GM18861 (cell line): ENCODE measurements around the gene SYPL2.
A peak's percentile ranks its signal among the peaks of the same experiment; 100 is the strongest.

Experiments
- ATAC-seq: cut with Tn5 transposase; IDR thresholded peaks from one replicate; pipeline ENCODE4 v1.9.1; 2021; ENCODE audit not compliant: unreplicated experiment

Gene SYPL2

DNA sequence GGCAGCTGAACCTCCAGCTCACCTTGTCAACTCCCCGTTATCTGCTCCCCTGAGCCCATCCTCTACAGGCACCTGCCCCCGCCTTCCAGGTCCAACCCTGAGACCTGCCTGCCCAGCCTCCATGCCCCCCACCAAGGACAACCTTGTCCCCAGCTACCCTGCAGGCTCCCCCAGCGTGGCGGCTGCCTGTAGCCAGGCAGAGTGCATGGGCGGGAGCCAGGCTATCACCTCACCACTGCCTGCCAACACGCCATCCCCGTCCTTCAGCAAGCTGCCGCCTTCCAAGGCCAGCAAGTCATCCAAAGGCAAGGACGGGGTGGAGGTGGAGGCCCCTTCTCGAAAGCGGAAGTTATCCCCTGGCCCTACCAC is 24.6 kb downstream of the SYPL2 start:
- ATAC-seq, result no peak

DNA sequence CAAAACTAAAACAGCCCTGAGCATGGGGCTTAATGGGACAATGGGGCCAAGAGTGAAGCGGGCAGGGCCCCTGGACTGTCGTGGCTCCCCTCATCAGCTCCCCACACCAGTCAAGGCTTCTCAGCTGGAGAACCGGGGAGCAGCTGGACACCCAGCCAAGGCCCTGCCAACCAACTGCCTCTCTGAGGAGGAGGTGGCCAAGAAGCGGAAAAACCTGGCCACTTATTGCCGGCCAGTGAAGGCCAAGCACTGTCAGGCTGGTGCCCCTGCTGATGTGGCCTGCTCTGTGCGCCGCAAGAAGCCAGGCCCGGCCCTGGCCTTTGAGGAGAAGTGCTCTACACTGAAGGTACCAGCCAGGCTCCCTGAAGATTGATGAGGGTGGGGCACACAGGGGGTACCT is 25.0 kb downstream of the SYPL2 start:
- ATAC-seq, result no peak

DNA sequence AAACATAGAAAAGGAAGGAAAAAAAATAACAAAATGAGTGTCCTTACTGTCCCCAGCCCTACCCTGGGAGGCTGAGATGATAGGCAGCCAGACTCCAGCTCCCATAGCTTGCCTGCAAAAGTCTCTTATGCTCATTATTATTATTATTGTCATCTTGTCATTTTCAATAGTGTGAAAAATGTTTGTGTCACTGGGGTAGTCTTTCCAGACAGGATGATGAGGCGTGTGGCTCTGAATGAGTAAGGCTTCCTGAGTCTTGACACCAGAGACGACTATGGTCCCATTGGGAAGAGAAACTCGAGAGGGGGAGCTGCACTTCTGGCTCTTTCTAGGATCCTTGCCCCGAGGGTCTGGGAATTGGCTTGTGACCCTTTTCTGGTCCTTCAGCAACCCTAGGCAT is 26.4 kb downstream of the SYPL2 start:
- ATAC-seq, result no peak

DNA sequence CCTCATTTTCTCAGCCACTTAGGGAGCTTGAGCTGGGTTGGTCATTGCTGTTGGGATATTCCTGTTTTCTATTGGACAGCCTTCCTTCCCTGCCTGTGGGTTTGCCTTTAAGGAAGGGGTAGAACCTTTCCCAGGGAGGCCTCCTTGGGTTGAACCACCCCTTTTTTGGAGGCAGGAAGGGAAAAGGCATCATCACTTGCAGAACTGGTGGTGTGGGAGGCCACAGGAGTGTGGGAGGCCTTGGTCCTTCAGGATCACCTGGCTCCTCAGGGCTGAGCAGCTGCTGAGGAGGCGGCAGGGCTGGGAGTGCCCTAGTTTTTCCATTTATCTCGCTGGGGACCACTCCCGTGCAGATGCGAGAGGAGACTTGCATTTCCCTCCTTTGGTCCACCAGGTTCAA is 26.9 kb downstream of the SYPL2 start:
- ATAC-seq, result no peak

DNA sequence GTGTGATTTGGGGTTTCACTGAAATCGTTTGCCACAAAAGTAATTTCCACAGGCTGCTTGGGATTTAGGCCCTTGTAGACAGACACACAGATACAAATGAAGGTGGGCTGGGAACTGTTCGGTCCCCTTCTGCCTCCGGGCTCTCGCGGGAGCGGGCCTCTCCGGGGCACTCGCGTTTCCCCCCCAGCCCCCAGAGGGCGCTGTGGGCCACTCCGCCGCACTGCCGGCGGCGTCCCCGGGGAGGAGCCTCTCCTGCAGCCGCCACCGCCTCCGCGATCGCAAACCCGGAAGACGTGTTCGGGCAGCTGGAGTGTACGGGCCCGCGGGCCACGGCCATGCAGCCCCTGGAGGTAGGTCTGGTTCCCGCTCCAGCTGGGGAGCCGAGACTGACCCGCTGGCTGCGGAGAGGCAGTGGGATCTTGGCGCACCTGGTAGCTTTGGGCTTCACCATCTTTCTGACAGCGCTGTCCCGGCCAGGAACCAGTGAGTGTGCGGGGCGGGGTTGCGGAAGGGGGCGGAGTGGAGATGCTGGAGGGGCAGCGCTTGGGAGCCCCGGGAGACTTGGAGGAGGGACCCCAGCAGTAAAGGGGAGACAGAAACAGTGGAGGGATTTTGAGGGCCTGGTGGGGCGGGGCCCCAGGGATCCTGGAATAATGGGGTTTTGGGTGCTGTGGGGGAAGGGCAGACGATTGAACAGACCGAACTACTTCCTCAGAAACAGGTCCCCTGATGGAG is 27.6 kb downstream of the SYPL2 start, which contains the start of gene CYB561D1:
Gene CYB561D1, plus strand, starts transcription at position 290 of the 735 bp plus-strand sequence. Its CDS starts 46 bp downstream, at position 336.
- peak; percentile 86 for ATAC-seq

DNA sequence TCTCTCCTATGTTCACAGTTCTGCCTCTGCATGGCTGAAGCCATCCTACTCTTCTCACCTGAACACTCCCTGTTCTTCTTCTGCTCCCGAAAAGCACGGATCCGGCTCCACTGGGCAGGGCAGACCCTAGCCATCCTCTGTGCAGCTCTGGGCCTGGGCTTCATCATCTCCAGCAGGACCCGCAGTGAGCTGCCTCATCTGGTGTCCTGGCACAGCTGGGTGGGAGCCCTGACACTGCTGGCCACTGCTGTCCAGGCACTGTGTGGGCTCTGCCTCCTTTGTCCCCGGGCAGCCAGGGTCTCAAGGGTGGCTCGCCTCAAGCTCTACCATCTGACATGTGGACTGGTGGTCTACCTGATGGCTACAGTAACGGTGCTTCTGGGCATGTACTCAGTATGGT is 29.4 kb downstream of the SYPL2 start:
- ATAC-seq, result no peak

DNA sequence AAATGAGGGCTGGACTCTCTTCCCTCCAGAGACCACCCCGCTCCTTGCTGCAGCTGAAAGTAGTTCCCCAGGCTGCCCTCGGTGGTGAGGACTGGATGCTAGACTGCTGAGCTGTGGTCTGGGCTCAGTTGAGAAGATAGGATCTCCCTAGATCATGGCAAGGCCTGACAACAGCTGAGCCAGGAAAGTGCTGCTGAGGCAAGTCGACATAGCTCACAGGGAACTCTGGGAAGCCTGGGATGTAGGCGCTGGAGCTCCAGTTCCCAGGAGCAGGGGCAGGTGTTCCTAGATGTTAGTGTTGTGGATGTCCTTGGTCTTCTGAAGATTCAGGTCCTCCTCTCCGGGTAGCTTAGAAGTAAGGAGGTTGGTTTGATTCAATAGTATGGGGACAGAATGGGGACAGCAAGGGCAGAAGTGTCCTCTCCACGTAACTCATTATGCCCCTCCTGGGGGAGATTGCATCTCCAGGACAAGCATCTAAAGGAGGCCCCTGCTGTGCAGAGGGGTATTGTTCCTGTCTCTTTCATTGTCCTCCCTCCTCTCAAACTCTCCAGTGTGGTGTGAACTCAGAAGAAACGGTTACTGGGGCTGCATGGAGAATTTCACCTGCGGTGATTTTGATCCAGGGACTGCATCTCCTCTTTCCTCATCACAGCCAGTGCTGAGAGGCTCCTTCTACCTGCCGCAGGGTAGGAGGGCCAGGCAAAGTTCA is 31.3 kb downstream of the SYPL2 start:
- ATAC-seq, result no peak

DNA sequence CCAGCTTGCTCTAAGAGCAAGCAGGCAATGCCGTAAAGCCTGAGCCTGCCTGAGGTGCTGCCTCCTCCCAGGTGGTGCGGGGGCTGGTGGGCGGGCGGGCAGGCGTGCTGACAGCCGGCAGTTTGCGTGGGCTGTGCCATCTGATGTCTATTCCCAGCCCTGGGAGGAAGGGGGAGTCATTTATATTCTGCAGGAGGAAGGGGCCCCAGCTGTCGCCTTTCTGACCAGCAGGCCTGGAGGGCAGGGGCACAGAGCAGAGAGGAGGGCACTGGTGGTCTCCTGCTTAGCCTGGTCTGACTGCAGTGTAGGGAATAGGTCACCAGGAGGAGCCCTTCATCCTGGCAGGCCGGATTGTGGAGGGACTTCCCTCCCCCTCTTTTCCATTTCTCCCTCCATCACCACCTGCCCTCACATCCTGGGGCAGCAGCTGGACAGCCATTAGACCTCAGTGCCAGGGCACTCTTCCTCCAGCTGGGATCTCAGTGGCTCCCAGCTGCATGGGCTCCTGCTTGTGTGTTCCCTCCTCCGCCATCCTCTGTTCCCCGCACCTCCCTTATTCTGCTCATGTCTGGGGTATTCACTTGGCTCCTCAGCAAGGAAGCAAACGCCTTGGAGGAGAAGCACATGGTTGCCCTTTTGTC is 31.9 kb downstream of the SYPL2 start:
- ATAC-seq, result no peak

DNA sequence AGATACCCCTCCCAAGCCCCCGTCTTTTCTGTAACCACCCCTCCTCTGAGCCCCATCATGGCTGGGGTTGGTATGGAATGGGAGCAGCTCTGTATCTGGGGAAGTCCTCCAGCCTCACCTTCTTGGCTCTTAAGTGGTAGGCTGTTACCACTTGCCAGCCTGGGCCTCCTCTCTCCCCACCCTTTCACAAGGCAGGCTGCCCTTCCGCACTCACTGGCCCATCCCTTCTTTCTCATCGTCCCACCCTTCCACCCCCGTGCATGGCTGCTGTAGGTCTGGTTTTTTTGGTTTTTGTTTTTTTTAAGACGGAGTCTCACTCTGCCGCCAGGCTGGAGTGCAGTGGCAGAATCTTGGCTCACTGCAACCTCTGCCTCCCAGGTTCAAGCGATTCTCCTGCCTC is 32.7 kb downstream of the SYPL2 start:
- no peak for ATAC-seq

DNA sequence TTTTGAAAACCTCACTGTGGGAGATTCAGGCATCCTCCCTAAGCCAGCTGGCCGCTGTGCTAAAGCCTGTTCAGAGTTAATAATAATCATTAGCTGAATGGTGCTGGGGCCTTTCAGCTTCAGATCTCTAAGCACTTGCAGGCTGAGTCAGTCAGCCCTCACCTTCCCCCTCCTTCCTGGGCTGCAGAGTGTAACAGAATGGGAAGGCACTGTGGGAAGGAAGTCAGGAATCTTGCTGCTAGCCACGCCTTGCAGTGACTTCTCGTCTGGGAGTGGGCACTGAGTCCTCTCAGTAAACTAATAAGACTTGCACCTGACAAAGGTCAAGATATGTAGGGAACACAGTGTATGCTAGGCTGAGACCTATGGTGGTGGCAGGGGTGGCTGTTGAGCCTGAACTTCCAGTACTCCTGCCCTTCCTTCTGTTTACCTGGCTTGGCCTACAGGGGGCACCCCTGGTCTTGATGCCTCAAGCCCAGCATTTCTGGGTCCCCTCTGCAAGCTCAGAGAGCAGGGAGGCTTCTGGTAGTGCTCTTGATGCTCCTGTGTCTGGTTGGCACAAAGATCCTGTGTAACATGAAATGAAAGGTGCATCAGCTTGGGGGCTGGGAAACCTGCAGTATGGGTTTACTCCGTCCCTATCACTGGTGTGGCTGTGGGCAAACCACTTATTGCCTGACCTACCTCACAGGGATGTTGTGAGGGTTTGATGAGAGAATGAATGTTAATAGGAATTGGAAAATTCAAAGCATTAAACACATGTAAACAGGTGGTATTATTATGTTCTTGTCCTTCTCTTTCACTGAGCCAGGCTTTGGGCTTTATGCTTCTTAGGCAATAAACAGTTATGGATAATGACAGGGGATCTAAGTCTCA is 33.6 kb downstream of the SYPL2 start:
- no peak for ATAC-seq

DNA sequence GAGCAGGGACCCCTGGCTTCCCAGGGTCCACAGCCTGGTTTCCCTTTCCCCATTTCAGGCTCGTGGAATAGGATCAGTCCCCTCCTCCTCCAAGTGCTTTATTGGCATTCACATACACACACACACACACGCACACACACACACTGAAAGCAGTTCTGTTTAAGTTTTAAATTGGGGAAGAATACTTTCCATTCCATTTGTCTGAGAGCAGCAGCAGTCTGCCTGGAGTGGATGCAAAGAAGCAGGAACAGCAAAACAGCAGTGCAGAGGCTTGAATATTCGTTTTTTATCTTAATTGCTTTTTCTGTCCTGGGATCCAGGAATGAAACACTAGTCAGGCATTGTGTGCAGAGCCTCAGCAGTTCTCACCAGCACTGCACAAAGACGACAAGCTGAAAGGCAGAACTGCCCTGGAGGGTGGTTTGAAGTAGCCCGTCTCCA is 34.6 kb downstream of the SYPL2 start:
- no peak for ATAC-seq

DNA sequence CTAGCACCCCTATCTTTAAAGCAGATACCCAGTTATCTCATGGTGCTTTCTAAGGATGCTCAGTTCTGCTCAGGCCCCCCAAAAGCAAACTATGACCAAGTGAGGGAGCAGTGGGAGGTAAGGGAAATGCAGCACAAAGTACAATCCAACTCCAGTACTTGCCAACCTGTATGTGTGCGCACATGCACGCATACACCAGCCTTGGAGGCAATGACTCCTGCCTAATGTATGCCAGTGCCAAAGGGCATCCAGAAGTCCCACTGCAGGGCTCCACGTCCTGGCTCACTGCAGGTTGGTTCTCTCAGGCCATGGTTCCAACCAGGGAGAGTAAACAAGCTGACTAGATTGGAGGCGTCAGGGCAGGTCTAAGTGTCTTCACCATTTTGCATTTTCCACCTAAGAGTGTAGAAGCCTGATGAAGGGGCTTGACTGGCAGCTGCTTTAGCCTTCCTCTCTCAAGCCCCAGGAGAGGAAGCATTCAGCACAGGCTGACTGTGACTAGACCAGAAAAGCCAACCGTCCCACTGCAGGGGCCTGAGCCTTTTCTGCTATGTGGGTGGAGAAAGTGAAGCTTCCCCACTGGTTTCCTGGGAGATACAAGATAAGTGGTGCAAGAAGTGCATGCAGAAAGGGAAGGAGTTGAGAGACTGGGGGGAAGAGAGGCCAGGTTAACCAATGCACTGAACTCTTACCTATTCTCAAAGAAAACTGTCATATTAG is 35.5 kb downstream of the SYPL2 start:
- no peak for ATAC-seq

DNA sequence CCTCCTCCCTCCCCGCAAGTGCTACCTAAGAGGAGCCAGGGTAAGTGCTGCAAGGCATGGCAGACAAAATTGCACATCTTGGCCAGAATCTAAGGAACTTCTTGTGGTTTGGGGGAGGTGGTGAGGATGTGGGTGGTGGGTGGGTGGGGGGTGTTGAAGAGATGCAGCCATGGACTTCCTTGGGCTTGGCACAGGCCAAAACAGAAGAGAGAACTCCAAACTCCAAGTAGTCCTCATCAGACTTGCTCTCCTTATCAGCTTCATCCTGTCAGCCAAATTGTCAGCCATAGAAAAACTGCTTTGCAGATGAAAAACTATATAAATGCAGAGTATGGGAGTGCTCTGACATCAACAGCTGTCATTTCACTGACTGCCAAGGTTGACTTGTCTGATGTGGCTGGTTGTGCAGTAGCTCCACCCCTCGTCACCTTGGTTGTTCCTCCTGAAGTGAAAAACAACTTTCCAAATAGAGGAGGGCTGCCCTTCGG is 36.1 kb downstream of the SYPL2 start:
- no peak for ATAC-seq

DNA sequence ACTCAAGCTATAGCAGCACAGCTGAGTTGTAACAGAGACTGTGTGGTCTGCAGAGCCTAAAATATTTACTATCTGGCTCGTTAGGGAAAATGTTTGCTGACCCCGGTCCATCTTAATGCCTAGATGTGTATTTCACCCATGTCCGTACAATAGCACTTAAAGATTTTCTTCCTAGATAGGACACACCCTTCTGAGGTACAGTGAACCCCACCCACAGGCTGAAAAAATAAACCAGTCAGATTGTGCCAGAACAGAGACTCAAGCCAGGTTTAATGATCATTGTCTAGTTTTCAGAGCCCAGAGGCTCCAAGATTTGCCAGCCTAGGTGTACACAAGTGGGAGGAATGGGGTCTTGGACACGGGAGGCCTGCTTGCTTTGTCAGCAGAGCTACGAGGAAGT is 37.6 kb downstream of the SYPL2 start:
- ATAC-seq, result no peak

DNA sequence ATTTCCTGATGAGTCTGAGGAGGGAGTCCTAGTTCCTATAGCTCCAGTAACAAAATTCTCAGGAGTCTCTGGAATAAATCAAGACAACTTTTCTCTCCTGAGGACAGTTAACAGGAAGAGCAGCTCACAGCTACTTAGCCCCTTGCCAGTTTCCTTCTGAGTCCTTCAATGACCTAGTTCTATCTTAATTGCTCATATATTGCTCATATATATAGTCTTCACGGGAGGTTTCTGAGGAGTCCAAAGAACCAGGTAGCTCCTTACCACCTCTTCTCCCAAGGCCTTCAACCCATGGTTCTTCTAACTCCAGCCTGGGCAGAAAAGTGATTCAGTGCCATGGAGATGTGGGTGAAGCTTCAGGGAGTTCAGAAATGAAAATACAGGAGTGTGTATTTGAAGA is 38.6 kb downstream of the SYPL2 start:
- ATAC-seq, result no peak

DNA sequence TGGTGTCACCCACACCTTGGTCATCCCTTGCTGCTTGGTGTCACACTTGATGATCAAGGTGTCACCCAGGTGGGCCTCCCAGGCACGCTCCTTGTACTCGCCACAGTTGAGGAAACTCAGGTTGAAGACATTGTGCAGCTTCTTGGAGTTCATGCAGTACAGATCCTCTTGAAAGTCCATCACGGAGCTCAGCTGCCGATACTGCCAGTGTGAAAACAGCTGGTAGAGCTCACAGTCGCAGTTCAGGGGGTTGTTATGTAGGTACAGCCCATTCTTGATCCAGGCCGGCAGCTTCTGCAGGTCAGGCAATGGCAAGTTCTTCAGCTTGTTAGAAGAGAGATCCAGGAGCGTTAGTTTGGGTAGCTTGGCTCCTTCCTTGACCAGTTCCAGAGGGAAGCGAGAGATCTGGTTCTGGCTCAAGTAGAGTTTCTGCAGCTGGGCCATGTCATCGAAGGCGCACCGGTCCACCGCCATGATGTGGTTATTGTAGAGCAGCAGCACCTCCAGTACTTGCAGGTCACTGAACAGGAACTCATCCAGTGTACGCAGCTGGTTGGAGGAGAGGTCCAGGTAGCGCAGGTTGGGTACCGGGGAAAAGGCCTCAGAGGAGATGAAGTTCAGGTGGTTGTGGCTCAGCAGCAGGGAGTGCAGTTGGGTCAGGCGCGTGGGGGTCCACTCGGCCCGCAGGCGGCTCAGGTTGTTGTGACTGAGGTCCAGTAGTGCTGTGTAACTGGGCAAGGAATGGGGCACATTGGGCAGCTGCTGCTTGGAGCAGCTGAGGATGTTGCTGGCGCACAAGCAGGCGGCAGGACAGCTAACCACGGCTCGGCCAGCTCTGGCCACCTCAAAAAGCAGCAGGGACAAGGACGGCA is 41.9 kb downstream of the SYPL2 start:
- ATAC-seq, result no peak

DNA sequence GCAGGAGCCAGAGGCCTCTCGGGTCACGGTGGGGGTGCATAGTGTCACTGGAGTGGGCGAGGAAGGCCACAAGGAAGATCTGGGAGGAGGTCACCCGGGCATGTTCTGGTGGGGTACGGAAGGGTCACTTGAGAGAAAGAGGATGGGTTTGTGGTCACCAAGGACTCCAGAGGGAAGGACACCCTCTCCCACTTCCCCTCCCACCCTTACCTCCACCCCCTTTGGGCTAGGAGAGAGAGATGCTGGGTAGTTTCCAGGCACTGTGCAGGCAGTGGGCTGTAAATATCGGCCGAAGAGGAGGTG is 42.5 kb downstream of the SYPL2 start:
- no peak for ATAC-seq

DNA sequence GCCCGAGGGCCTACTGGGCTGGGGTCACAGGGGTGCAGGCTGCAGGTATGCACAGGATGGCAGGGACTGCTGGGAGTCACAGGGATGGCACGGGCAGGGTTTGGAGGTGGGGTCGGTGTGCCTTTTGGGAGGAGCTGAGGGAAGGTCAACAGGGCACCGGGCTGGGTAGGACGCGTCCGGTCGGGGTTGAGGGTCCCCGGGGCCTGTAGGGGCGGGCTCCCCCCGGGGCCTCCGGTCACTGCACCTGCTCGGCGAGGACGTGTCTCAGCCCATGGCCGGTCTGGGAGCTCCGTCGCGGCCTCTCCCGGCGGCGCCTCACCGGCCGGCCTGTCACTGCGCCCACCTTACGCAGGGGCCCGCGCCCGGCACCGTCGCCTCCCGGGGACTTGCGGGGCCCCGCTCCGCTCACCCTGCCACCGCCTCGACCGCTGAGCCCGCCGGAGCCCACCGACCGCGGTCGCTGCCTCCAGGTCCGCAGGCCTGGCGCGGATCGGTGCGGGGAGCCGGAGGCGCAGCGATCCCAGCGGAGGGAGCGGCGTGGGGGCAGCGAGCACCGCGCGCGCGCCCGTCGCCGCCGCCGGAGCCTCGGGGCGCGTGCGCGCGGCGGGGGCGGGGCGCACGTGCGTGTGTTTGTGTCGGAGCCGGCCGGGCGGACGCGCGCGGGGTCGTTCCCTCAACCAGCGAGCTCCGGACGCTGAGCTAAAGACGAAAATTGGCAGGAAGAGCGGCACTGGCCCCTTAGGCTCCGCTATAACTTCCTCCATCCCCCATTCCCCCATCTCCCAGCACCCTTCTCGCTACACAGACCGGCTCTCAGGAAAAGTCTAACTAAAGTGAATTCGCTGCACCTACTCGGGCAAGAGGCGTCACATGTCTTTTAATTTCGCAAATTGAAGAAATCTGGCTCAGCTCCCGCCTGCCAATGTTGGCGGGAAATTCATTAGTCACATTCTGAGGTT is 43.1 kb downstream of the SYPL2 start, which contains the start of gene AMIGO1:
Gene AMIGO1, minus strand, starts transcription at position 552 of the 959 bp plus-strand sequence. CDS start 815 bp downstream, outside the sequence.
- ATAC-seq, result no peak
